Measurements from ENCODE around the gene BABAM2.

DNA sequence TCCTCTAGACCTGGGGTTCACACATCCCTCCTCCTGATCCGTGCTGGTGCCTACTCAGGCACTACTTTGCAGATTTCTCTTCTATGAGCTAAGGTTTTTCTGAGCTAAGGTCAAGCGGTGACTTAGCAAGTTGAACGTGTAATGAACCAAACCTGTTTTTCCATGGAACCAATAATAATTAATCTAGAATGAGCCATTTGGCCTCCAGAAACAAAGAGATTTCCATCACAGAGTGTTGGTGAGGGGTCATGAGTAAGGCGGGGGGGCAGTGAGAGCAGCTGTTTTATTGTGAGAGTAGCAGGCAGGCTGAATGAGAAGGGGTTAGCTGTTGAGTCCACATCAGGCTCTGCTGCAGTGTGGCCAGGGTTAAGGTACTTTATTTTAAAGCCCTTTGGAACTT, 390.1 kb downstream of the BABAM2 start:
- TF ChIP-seq, protein P1, sequence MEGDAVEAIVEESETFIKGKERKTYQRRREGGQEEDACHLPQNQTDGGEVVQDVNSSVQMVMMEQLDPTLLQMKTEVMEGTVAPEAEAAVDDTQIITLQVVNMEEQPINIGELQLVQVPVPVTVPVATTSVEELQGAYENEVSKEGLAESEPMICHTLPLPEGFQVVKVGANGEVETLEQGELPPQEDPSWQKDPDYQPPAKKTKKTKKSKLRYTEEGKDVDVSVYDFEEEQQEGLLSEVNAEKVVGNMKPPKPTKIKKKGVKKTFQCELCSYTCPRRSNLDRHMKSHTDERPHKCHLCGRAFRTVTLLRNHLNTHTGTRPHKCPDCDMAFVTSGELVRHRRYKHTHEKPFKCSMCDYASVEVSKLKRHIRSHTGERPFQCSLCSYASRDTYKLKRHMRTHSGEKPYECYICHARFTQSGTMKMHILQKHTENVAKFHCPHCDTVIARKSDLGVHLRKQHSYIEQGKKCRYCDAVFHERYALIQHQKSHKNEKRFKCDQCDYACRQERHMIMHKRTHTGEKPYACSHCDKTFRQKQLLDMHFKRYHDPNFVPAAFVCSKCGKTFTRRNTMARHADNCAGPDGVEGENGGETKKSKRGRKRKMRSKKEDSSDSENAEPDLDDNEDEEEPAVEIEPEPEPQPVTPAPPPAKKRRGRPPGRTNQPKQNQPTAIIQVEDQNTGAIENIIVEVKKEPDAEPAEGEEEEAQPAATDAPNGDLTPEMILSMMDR (IDR thresholded peaks at IDR 0.05): no peak
- no peak for TF ChIP-seq EZH2 (IDR thresholded peaks at IDR 0.05)

All from neural progenitor cell (in vitro differentiated cells).